Testis (tissue), 3 donors: ENCODE results near the gene DISC1. TPM values are rescaled to one million over a fixed set of nuclear protein-coding genes. Genes with fewer than 3 reads are reported as not detected.

ENCODE experiments used
- DNase-seq: peaks from one replicate; pipeline ENCODE4 v3.0.0-alpha.2; 2019
- H3K27ac ChIP-seq, 2 donors: fragments of 200-600 bp; sonication (generic); one replicate each; pipeline ENCODE4 v1.5.1; 2019
- H3K27me3 ChIP-seq: fragments of 200-600 bp; sonication (generic); one replicate; pipeline ENCODE4 v1.5.1; 2019
- H3K36me3 ChIP-seq: fragments of 200-600 bp; sonication (generic); one replicate; pipeline ENCODE4 v1.5.1; 2017; ENCODE audit warnings: low read depth; ENCODE audit errors: missing control alignments
- H3K4me1 ChIP-seq: fragments of 200-600 bp; sonication (generic); one replicate; pipeline ENCODE4 v1.5.1; 2019
- H3K4me3 ChIP-seq, 2 donors: fragments of 200-600 bp; sonication (generic); one replicate each; pipeline ENCODE4 v1.5.1; 2017 to 2019
- H3K9me3 ChIP-seq: fragments of 200-600 bp; sonication (generic); one replicate; pipeline ENCODE4 v1.5.1; 2017
- POLR2A ChIP-seq: fragments of 450-650 bp; IDR thresholded peaks from one replicate; pipeline ENCODE4 v1.6.1; 2017; ENCODE audit warnings: antibody characterized with exemption, mild to moderate bottlenecking, moderate library complexity
- WGBS, 2 donors: methylation state at CpG; one replicate each; pipeline ENCODE4 v1.1.5; 2018; 5-methylcytosine and 5-hydroxymethylcytosine counted together
- intact Hi-C: fragments of 100-400 bp; cut with DNase I; formaldehyde crosslinking; loops from one replicate; pipeline ENCODE4 v1.15.1; 2023; ENCODE audit warnings: low total_unique reads
- polyA plus RNA-seq: library from polyadenylated mRNA; stranded (reverse); fragments of 350-450 nt; fragmentation: Illumina TruSeq; extraction: RNeasy Lipid Tissue Mini Kit (QIAGEN cat#74804); gene quantifications from one replicate; pipeline ENCODE4 v1.2.3, GENCODE V29; 2014; ENCODE audit warnings: low read depth, low replicate concordance; ENCODE audit not compliant: insufficient read depth
- total RNA-seq, 2 donors: library from RNA; depleted of rRNA; stranded (reverse); fragments of >200 nt; gene quantifications; one replicate each; pipeline ENCODE4 v1.2.3, GENCODE V29; 2016
- TF ChIP-seq, protein P1 (sequence below), 3 experiments: fragments of 450-650 bp in 2 of 3; fragments of 200-600 bp in 1 of 3; sonication (generic) in 1 of 3; IDR thresholded peaks; one replicate each; pipeline ENCODE4 v1.5.1; 2016 to 2019; ENCODE audit warnings: antibody characterized with exemption in 3 of 3, mild to moderate bottlenecking in 2 of 3, moderate library complexity in 1 of 3

DISC1 gene
- total and polyA plus RNA-seq, 3 donors from 2014 or later: 1.8 to 6.8 (median 5.7) TPM

DNA sequence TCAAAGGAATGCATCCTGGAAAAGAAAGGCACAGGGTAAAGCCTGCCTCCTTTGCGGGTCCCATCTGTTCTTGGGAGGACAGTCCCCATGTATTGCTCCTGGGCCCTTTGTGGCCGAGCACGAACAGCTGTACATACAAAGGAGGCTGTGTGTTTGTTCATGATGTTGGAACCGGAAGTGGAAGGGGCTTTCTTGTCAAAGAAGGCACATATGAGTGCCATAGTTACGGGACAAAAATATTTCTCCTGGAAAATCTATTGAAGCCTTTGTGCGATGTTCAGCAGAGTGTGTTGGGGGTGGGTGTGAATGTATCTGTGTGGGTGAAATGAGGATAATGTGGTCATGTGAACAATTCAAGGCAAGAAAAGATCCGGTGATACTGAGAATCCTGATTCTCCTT is 297.6 kb downstream of the DISC1 start:
- H3K27me3 ChIP-seq: no peaks in the 10 kb centered on the region
- peaks cover 16% of the 10 kb centered on the region for H3K4me1 ChIP-seq
- DNase-seq: no peak
- H3K27ac ChIP-seq: no peak overlapping the region
- H3K36me3 ChIP-seq: no peaks in the 10 kb centered on the region
- WGBS, 2 donors: 88 to 89% methylated on average over 7 of the region's 7 CpGs
- H3K4me3 ChIP-seq: no peak overlapping the region
- intact Hi-C loops: no loop called here
- no peaks in the 10 kb centered on the region for H3K9me3 ChIP-seq
- no peak for TF ChIP-seq POLR2A
- TF ChIP-seq, protein P1, sequence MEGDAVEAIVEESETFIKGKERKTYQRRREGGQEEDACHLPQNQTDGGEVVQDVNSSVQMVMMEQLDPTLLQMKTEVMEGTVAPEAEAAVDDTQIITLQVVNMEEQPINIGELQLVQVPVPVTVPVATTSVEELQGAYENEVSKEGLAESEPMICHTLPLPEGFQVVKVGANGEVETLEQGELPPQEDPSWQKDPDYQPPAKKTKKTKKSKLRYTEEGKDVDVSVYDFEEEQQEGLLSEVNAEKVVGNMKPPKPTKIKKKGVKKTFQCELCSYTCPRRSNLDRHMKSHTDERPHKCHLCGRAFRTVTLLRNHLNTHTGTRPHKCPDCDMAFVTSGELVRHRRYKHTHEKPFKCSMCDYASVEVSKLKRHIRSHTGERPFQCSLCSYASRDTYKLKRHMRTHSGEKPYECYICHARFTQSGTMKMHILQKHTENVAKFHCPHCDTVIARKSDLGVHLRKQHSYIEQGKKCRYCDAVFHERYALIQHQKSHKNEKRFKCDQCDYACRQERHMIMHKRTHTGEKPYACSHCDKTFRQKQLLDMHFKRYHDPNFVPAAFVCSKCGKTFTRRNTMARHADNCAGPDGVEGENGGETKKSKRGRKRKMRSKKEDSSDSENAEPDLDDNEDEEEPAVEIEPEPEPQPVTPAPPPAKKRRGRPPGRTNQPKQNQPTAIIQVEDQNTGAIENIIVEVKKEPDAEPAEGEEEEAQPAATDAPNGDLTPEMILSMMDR (IDR thresholded peaks at IDR 0.05): no peak

DNA sequence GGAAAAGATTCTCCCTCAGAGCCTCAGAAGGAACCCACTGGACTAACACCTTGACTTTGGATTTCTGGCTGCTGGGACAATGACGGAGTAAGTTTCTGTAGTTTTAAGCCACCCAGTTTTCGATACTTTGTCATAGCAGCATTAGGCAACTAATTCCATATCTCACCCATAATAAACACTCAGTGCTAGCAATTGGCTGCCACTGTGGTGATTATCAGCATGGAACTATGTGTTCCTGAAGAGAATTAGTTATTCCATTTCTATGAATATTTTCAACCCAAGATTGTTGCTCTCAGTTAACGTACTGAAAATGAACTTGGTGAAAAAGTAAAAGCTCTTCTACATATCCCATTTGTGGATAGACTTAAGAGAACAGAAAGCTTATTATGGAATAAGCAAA is 299.3 kb downstream of the DISC1 start:
- WGBS, 2 donors: 30 to 33% methylated on average over 3 of the region's 3 CpGs
- no peaks in the 10 kb centered on the region for H3K27me3 ChIP-seq
- H3K4me1 ChIP-seq: peaks cover 10% of the 10 kb centered on the region
- DNase-seq: peak; percentile 32
- TF ChIP-seq, protein P1 (IDR thresholded peaks at IDR 0.05): no peak
- no peak for TF ChIP-seq POLR2A
- intact Hi-C loops: no loop called here
- peak overlapping the region in 1 of 2 donors; percentile 65 for H3K27ac ChIP-seq
- H3K4me3 ChIP-seq: no peak overlapping the region
- H3K36me3 ChIP-seq: no peaks in the 10 kb centered on the region
- no peaks in the 10 kb centered on the region for H3K9me3 ChIP-seq

DNA sequence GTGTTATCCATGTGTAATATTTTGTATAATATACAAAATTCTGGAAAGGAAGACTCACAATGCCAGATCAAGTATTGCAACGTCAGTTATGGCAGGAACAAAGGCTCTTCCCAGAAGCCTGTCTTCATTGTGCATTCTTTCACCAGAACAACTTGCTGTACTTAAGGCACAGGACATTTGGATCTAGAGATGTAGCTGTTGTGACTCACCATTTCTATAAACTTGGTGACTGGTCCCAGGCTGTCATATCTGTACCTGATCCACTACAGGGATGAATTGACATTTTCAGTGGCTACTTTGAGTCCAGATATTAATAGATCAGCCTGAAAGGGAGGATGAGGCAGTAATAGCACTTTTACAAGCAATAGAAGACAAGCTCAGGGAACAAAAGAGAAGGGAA is 299.8 kb downstream of the DISC1 start:
- 31 to 37% methylated on average over 1 of the region's 1 CpG for WGBS, 2 donors
- no peak for DNase-seq
- no peaks in the 10 kb centered on the region for H3K9me3 ChIP-seq
- TF ChIP-seq, protein P1 (IDR thresholded peaks at IDR 0.05): no peak
- no peak for TF ChIP-seq POLR2A
- peak overlapping the region in 1 of 2 donors; percentile 65 for H3K27ac ChIP-seq
- no peaks in the 10 kb centered on the region for H3K36me3 ChIP-seq
- H3K4me3 ChIP-seq: no peak overlapping the region
- intact Hi-C loops: no loop called here
- no peaks in the 10 kb centered on the region for H3K27me3 ChIP-seq
- H3K4me1 ChIP-seq: peaks cover 10% of the 10 kb centered on the region

DNA sequence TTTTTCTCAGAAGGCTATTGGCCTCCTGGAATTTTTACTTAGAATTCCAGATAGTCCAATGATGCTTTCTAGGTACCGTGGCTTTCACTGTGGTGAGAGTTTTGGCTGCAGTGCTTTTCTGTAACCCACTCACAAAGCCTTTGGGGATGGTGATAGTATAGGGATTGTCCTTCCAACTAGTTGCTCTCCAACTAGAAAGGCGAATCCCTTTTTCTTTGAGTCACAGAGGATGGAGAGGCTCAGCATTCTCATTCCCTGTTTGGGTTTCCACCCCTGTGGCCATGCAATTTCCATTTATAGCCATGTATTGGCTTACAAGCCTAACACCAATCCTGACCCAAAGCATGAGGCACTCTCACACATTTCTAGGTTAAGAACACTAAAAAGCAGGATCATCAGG is 300.3 kb downstream of the DISC1 start:
- peaks cover 10% of the 10 kb centered on the region for H3K4me1 ChIP-seq
- H3K9me3 ChIP-seq: no peaks in the 10 kb centered on the region
- H3K36me3 ChIP-seq: no peaks in the 10 kb centered on the region
- intact Hi-C loops: no loop called here
- WGBS, 2 donors: 61 to 81% methylated on average over 2 of the region's 2 CpGs
- peak overlapping the region in 1 of 2 donors; percentile 65 for H3K27ac ChIP-seq
- no peak for TF ChIP-seq POLR2A
- TF ChIP-seq, protein P1 (IDR thresholded peaks at IDR 0.05): no peak
- no peak overlapping the region for H3K4me3 ChIP-seq
- no peak for DNase-seq
- no peaks in the 10 kb centered on the region for H3K27me3 ChIP-seq

DNA sequence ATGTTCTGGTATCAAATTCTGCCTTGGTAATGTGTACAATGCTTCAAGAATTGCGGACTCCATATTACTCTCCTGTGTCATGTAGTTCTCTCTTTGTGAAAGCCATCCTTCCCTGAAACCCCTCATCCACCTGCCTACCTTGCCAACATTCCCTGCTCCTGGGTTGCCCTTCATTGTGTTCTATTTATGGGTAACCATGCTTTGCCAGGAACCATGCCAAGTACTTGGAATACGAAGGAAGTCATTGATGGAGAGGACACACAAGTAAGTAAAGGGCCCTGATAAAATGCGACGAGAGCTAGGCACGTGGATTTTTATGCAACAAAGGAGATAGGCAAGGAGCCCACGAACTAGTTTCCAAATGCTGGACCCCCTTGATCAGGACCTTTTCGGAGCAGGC is 300.8 kb downstream of the DISC1 start:
- WGBS, 2 donors: 70 to 87% methylated on average over 7 of the region's 7 CpGs
- no peak overlapping the region for H3K27ac ChIP-seq
- no peaks in the 10 kb centered on the region for H3K36me3 ChIP-seq
- no peak for DNase-seq
- H3K4me1 ChIP-seq: peaks cover 10% of the 10 kb centered on the region
- H3K27me3 ChIP-seq: no peaks in the 10 kb centered on the region
- no peak overlapping the region for H3K4me3 ChIP-seq
- intact Hi-C loops: no loop called here
- TF ChIP-seq, protein P1 (IDR thresholded peaks at IDR 0.05): no peak
- no peak for TF ChIP-seq POLR2A
- no peaks in the 10 kb centered on the region for H3K9me3 ChIP-seq
